Neural cell (in vitro differentiated cells): Measurements from ENCODE around the gene RGS17. TPM values are rescaled to one million over a fixed set of nuclear protein-coding genes. Genes with fewer than 3 reads are reported as not detected.

ENCODE experiments used
- H2AFZ ChIP-seq: fragments of 200-600, 300-800 bp; sonication (generic), shearing (Covaris generic); 2 replicates; pipeline ENCODE4 v1.6.0; 2014; ENCODE audit warnings: low read depth, mild to moderate bottlenecking, antibody characterized with exemption, low read length, moderate library complexity
- H3F3A ChIP-seq: fragments of 200-600 bp; shearing (Covaris generic); 2 replicates; pipeline ENCODE4 v1.6.1; 2016; ENCODE audit warnings: mild to moderate bottlenecking, moderate library complexity, mixed read lengths, antibody characterized with exemption, low read length; ENCODE audit not compliant: insufficient read depth, poor library complexity, severe bottlenecking
- H3K27ac ChIP-seq: fragments of 200-600, 300-800 bp; sonication (generic), shearing (Covaris generic); 2 replicates; pipeline ENCODE4 v1.5.1; 2014; ENCODE audit warnings: mild to moderate bottlenecking, low read length, moderate library complexity
- H3K27me3 ChIP-seq: fragments of 300-800, 200-600 bp; sonication (generic), shearing (Covaris generic); 2 replicates; pipeline ENCODE4 v1.6.0; 2014; ENCODE audit warnings: mild to moderate bottlenecking, low read depth, low read length, moderate library complexity; ENCODE audit not compliant: insufficient read depth
- H3K36me3 ChIP-seq: fragments of 300-800, 200-600 bp; sonication (generic), shearing (Covaris generic); 2 replicates; pipeline ENCODE4 v1.5.1; 2014; ENCODE audit warnings: mild to moderate bottlenecking, antibody characterized with exemption, low read length, moderate library complexity; ENCODE audit not compliant: insufficient read depth
- H3K4me2 ChIP-seq: fragments of 300-800, 200-600 bp; sonication (generic), shearing (Covaris generic); 2 replicates; pipeline ENCODE4 v1.6.0; 2014; ENCODE audit warnings: mild to moderate bottlenecking, low read length
- H3K4me3 ChIP-seq: fragments of 300-800, 200-600 bp; sonication (generic), shearing (Covaris generic); 2 replicates; pipeline ENCODE4 v1.5.1; 2014; ENCODE audit warnings: mild to moderate bottlenecking, low read length, moderate library complexity
- H3K79me2 ChIP-seq: fragments of 200-600 bp; shearing (Covaris generic); replicated peaks from 2 replicates; pipeline ENCODE4 v1.6.0; 2014; ENCODE audit warnings: mild to moderate bottlenecking, low read length, moderate library complexity; ENCODE audit not compliant: insufficient read depth
- H3K9ac ChIP-seq: fragments of 300-800, 200-600 bp; sonication (generic), shearing (Covaris generic); 2 replicates; pipeline ENCODE4 v1.6.1; 2016; ENCODE audit warnings: mild to moderate bottlenecking, low read length, mixed read lengths
- H3K9me2 ChIP-seq: fragments of 200-600 bp; shearing (Covaris generic); 2 replicates; pipeline ENCODE4 v1.6.1; 2016; ENCODE audit warnings: mild to moderate bottlenecking, low read length, mixed read lengths; ENCODE audit not compliant: insufficient read depth
- H3K9me3 ChIP-seq: fragments of 200-600, 300-800 bp; sonication (generic), shearing (Covaris generic); 2 replicates; pipeline ENCODE4 v1.6.1; 2016; ENCODE audit warnings: mild to moderate bottlenecking, mixed run types, low read length, moderate library complexity, mixed read lengths
- H4K20me1 ChIP-seq: fragments of 200-600 bp; shearing (Covaris generic); 2 replicates; pipeline ENCODE4 v1.6.1; 2016; ENCODE audit warnings: mild to moderate bottlenecking, mixed run types; ENCODE audit not compliant: insufficient read depth
- CTCF ChIP-seq: fragments of 450-650 bp; IDR thresholded peaks from 2 replicates; pipeline ENCODE4 v1.5.1; 2014; ENCODE audit warnings: antibody characterized with exemption, mild to moderate bottlenecking, moderate library complexity; ENCODE audit not compliant: poor library complexity, severe bottlenecking
- MXI1 ChIP-seq: fragments of 450-650 bp; conservative IDR thresholded peaks from 2 replicates; pipeline ENCODE4 v1.6.1; 2014; ENCODE audit warnings: antibody characterized with exemption, mild to moderate bottlenecking; ENCODE audit not compliant: poor library complexity, severe bottlenecking
- RAD21 ChIP-seq: fragments of 450-650 bp; conservative IDR thresholded peaks from 2 replicates; pipeline ENCODE4 v1.6.1; 2014; ENCODE audit warnings: antibody characterized with exemption, mild to moderate bottlenecking, moderate library complexity
- SMC3 ChIP-seq: fragments of 450-650 bp; conservative IDR thresholded peaks from 2 replicates; pipeline ENCODE4 v1.6.1; 2014; ENCODE audit warnings: antibody characterized with exemption, mild to moderate bottlenecking, moderate library complexity; ENCODE audit not compliant: poor library complexity
- TAF1 ChIP-seq: IDR thresholded peaks from 2 replicates; pipeline ENCODE4 v1.6.1; 2012; ENCODE audit warnings: low read depth
- polyA plus RNA-seq: library from polyadenylated mRNA; depleted of rRNA; stranded (reverse); fragments of >200 nt; gene quantifications from 2 replicates; pipeline ENCODE4 v1.2.3, GENCODE V29; 2014
- TF ChIP-seq, protein P1 (sequence below): IDR thresholded peaks from 2 replicates; pipeline ENCODE4 v1.6.1; 2012; ENCODE audit warnings: borderline replicate concordance

The RGS17 gene
- polyA plus RNA-seq, 1 donor from 2014 or later, result 44.9 TPM

DNA sequence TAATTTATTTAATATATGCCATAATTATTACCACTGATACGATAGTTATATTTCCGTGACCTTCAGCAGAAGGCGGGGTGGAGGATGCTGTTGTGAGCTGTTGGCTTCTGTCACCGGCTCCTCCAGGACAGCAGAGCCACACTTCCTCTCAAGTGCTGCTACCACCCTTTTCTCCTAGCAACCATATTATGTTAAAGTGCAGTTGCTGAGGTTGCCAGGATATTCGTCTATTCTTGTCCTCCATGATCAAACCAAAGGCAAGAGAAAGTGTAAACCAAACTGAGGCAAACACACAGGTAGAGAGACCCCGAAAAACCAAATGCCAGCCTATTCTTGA, 27.8 kb downstream of the RGS17 start:
- TF ChIP-seq CTCF (no peak), TAF1 (no peak), RAD21 (no peak)
- TF ChIP-seq, protein P1, sequence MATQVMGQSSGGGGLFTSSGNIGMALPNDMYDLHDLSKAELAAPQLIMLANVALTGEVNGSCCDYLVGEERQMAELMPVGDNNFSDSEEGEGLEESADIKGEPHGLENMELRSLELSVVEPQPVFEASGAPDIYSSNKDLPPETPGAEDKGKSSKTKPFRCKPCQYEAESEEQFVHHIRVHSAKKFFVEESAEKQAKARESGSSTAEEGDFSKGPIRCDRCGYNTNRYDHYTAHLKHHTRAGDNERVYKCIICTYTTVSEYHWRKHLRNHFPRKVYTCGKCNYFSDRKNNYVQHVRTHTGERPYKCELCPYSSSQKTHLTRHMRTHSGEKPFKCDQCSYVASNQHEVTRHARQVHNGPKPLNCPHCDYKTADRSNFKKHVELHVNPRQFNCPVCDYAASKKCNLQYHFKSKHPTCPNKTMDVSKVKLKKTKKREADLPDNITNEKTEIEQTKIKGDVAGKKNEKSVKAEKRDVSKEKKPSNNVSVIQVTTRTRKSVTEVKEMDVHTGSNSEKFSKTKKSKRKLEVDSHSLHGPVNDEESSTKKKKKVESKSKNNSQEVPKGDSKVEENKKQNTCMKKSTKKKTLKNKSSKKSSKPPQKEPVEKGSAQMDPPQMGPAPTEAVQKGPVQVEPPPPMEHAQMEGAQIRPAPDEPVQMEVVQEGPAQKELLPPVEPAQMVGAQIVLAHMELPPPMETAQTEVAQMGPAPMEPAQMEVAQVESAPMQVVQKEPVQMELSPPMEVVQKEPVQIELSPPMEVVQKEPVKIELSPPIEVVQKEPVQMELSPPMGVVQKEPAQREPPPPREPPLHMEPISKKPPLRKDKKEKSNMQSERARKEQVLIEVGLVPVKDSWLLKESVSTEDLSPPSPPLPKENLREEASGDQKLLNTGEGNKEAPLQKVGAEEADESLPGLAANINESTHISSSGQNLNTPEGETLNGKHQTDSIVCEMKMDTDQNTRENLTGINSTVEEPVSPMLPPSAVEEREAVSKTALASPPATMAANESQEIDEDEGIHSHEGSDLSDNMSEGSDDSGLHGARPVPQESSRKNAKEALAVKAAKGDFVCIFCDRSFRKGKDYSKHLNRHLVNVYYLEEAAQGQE, result no peak
- Histone ChIP-seq H3K27me3 (no peaks in the 10 kb centered on the region), H3K4me2 (no peak overlapping the region), H3F3A (no peaks in the 10 kb centered on the region), H3K9me2 (no peaks in the 10 kb centered on the region), H3K9ac (no peak overlapping the region), H3K36me3 (no peaks in the 10 kb centered on the region), H3K4me3 (no peak overlapping the region), H3K79me2 (no peaks in the 10 kb centered on the region), H2AFZ (no peak overlapping the region), H3K27ac (no peak overlapping the region), H4K20me1 (no peaks in the 10 kb centered on the region), H3K9me3 (no peaks in the 10 kb centered on the region)

GRCh38 chr6:153102605-153103318, 28.3 kb downstream of the RGS17 start:
- Histone ChIP-seq H3F3A (no peaks in the 10 kb centered on the region), H3K27me3 (no peaks in the 10 kb centered on the region), H3K9ac (no peak overlapping the region), H3K79me2 (no peaks in the 10 kb centered on the region), H3K9me3 (no peaks in the 10 kb centered on the region), H3K36me3 (no peaks in the 10 kb centered on the region), H2AFZ (no peak overlapping the region), H3K9me2 (no peaks in the 10 kb centered on the region), H3K4me2 (no peak overlapping the region), H3K27ac (no peak overlapping the region), H4K20me1 (no peaks in the 10 kb centered on the region), H3K4me3 (no peak overlapping the region)
- TF ChIP-seq, protein P1, result no peak
- TF ChIP-seq SMC3 (no peak), MXI1 (no peak)
